ENCODE results near the gene SERPINA5.

Gene SERPINA5

GRCh38 chr14:94548131-94548998, 32.9 kb upstream of the SERPINA5 start:
- Histone ChIP-seq H3K36me3 (replicated peaks; ENCODE audit: low read depth, low read length) (no peaks in the 10 kb centered on the region), H4K20me1 (ENCODE audit: insufficient read depth, low read length) (no peaks in the 10 kb centered on the region), H3K4me2 (ENCODE audit: low read length) (no peak overlapping the region), H3K9ac (ENCODE audit: low read length) (no peak overlapping the region), H3K4me1 (ENCODE audit: low read length) (no peaks in the 10 kb centered on the region; the same call in 1 of the 2 replicates), H3K27ac (ENCODE audit: low read length) (no peak overlapping the region), H3K79me2 (ENCODE audit: low read length) (no peaks in the 10 kb centered on the region), H3K27me3 (ENCODE audit: low read depth, low read length) (peaks cover 8% of the 10 kb centered on the region; the same call in 1 of the 2 replicates), H2AFZ (ENCODE audit: low read depth, low read length) (no peak overlapping the region), H3K4me3 (ENCODE audit: low read length) (no peak overlapping the region), H3K9me3 (ENCODE audit: insufficient read depth, low read length) (no peaks in the 10 kb centered on the region)
- TF ChIP-seq, protein P1, sequence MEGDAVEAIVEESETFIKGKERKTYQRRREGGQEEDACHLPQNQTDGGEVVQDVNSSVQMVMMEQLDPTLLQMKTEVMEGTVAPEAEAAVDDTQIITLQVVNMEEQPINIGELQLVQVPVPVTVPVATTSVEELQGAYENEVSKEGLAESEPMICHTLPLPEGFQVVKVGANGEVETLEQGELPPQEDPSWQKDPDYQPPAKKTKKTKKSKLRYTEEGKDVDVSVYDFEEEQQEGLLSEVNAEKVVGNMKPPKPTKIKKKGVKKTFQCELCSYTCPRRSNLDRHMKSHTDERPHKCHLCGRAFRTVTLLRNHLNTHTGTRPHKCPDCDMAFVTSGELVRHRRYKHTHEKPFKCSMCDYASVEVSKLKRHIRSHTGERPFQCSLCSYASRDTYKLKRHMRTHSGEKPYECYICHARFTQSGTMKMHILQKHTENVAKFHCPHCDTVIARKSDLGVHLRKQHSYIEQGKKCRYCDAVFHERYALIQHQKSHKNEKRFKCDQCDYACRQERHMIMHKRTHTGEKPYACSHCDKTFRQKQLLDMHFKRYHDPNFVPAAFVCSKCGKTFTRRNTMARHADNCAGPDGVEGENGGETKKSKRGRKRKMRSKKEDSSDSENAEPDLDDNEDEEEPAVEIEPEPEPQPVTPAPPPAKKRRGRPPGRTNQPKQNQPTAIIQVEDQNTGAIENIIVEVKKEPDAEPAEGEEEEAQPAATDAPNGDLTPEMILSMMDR (IDR thresholded peaks at IDR 0.05; ENCODE audit: low read depth, low read length) = no peak
- no peak for TF ChIP-seq EZH2phosphoT487 (IDR thresholded peaks at IDR 0.05; ENCODE audit: low read depth)

- Histone ChIP-seq H4K20me1 (ENCODE audit: insufficient read depth, low read length) (no peaks in the 10 kb centered on the region), H3K4me1 (ENCODE audit: low read length) (no peaks in the 10 kb centered on the region; the same call in 1 of the 2 replicates), H2AFZ (ENCODE audit: low read depth, low read length) (peak overlapping the region; percentile 32; the same call in 1 of the 2 replicates), H3K4me2 (ENCODE audit: low read length) (peak overlapping the region; percentile 31), H3K79me2 (ENCODE audit: low read length) (no peaks in the 10 kb centered on the region), H3K9ac (ENCODE audit: low read length) (no peak overlapping the region), H3K4me3 (ENCODE audit: low read length) (no peak overlapping the region), H3K27ac (ENCODE audit: low read length) (no peak overlapping the region), H3K9me3 (ENCODE audit: insufficient read depth, low read length) (no peaks in the 10 kb centered on the region), H3K27me3 (ENCODE audit: low read depth, low read length) (peaks cover 8% of the 10 kb centered on the region; the same call in 1 of the 2 replicates), H3K36me3 (replicated peaks; ENCODE audit: low read depth, low read length) (no peaks in the 10 kb centered on the region)
- TF ChIP-seq, protein P1 (IDR thresholded peaks at IDR 0.05; ENCODE audit: low read depth, low read length) = peak; percentile 91
- TF ChIP-seq EZH2phosphoT487 (IDR thresholded peaks at IDR 0.05; ENCODE audit: low read depth) = no peak
These were observed 31.9 kb upstream of the SERPINA5 start for GRCh38 chr14:94548999-94549985.

- Histone ChIP-seq H3K27me3 (ENCODE audit: low read depth, low read length) (peaks cover 8% of the 10 kb centered on the region; the same call in 1 of the 2 replicates), H3K79me2 (ENCODE audit: low read length) (no peaks in the 10 kb centered on the region), H3K4me2 (ENCODE audit: low read length) (no peak overlapping the region), H3K4me3 (ENCODE audit: low read length) (no peak overlapping the region), H2AFZ (ENCODE audit: low read depth, low read length) (no peak overlapping the region), H3K27ac (ENCODE audit: low read length) (no peak overlapping the region), H3K4me1 (ENCODE audit: low read length) (no peaks in the 10 kb centered on the region; the same call in 1 of the 2 replicates), H4K20me1 (ENCODE audit: insufficient read depth, low read length) (no peaks in the 10 kb centered on the region), H3K9me3 (ENCODE audit: insufficient read depth, low read length) (no peaks in the 10 kb centered on the region), H3K36me3 (replicated peaks; ENCODE audit: low read depth, low read length) (no peaks in the 10 kb centered on the region), H3K9ac (ENCODE audit: low read length) (no peak overlapping the region)
- TF ChIP-seq EZH2phosphoT487 (IDR thresholded peaks at IDR 0.05; ENCODE audit: low read depth) = no peak
- TF ChIP-seq, protein P1 (IDR thresholded peaks at IDR 0.05; ENCODE audit: low read depth, low read length) = no peak
These were observed 31.2 kb upstream of the SERPINA5 start for GRCh38 chr14:94550041-94550440.
